ENCODE data around the gene CNOT6.

CNOT6 gene

DNA sequence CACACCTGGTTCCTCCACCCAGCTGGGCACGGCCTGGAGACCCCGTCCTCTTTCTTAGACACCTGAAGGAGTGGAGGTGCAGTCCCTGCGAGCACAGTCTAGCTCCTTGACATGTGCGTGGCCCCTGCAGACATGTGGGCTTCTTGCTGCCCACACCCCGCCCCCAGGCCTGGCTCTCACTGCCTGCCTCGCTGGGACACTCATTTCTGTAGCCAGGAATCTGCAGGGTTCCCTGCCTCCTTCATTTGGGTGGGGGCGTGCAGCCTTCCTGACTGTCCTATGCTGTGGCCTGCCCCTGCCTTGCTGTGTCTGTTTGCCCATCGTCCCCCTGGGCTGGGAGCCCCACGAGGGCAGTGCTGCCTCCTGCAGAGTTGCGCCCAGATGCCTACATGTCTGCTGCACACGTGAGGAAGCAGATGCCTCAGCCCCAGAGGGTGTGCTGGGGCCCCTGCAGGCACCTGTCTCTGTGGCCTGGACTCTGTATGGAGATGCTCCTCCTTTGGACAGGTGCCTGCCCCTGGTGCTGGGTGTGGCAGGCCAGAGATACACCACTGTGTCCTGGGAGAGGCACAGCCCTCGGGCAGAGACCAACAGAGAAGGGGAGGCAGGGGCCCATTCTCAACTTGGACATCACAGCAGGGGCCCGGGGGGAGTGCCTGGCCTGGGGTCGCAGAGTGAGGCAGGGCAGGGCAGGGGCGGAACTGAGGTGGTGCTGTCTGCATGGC, 132.6 kb downstream of the CNOT6 start:
- Histone ChIP-seq H3K9me3 (ENCODE audit: low read length) (no peaks in the 10 kb centered on the region), H3K9ac (ENCODE audit: low read length) (no peak overlapping the region), H3K4me1 (ENCODE audit: insufficient read depth, low read length) (no peaks in the 10 kb centered on the region), H3K27ac (ENCODE audit: low read depth, low read length) (no peak overlapping the region), H3K36me3 (ENCODE audit: insufficient read depth, low read length) (no peaks in the 10 kb centered on the region), H3K4me3 (ENCODE audit: low read depth in 1 of 2, low read length in 2 of 2) (no peak overlapping the region), H3K27me3 (ENCODE audit: control insufficient read depth in 1 of 2, insufficient read depth in 2 of 2, low read length in 2 of 2) (no peaks in the 10 kb centered on the region)

DNA sequence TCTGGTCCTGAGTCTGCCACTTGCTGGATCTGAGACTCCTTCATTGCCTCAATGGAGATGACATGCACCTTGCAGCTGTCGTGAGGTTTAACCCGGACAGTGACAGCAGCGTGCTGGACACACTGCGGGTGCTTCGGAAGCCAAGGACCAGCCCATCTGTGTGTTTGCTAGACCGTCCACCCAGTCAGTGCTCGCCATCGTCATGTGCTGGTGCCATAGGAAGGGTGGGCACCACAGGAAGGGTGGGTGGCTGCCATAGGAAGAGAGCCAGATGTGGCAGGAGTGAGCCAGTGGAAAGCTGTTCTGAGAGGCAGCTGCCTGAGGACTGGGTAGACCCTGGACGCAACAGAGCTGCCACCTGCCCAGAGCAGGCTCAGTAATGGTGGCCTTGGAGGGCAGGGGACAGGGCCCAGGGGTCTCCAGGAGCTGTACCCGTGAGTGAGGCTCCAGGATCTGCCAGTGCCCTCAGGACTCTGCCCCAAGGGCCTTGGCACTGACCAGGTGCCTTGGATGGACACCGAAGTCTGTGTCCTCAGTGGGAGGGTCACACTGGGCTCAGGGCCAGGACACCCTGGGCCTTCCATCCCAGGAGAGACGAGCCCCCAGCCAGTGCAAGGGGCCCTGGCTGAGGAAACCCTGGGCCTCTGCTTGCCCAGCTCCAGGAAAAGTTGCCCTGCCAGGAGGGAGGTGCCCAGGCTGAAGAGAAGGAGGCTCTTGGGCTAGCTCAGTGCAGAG, 133.4 kb downstream of the CNOT6 start:
- no peaks in the 10 kb centered on the region for H3K36me3 ChIP-seq (ENCODE audit: insufficient read depth, low read length)
- H3K4me3 ChIP-seq (ENCODE audit: low read depth in 1 of 2, low read length in 2 of 2) = no peak overlapping the region
- H3K4me1 ChIP-seq (ENCODE audit: insufficient read depth, low read length) = no peaks in the 10 kb centered on the region
- H3K9ac ChIP-seq (ENCODE audit: low read length) = no peak overlapping the region
- no peaks in the 10 kb centered on the region for H3K27me3 ChIP-seq (ENCODE audit: control insufficient read depth in 1 of 2, insufficient read depth in 2 of 2, low read length in 2 of 2)
- no peaks in the 10 kb centered on the region for H3K9me3 ChIP-seq (ENCODE audit: low read length)
- no peak overlapping the region for H3K27ac ChIP-seq (ENCODE audit: low read depth, low read length)
